OCI-LY1 (cell line): ENCODE results near the gene CDC45.

Source experiments
- EZH2 ChIP-seq: fragments of 200-600 bp; sonication (generic), shearing (Covaris generic); IDR thresholded peaks from 2 replicates; pipeline ENCODE4 v1.8.0; 2017; ENCODE audit warnings: borderline replicate concordance, mixed run types, mild to moderate bottlenecking, antibody characterized with exemption, low read length, moderate library complexity, mixed read lengths
- TF ChIP-seq, protein P1 (sequence below): fragments of 200-600 bp; sonication (generic), shearing (Covaris generic); IDR thresholded peaks from 2 replicates; pipeline ENCODE4 v1.5.1; 2017; ENCODE audit warnings: mild to moderate bottlenecking, antibody characterized with exemption, low read length, moderate library complexity, mixed read lengths

DNA sequence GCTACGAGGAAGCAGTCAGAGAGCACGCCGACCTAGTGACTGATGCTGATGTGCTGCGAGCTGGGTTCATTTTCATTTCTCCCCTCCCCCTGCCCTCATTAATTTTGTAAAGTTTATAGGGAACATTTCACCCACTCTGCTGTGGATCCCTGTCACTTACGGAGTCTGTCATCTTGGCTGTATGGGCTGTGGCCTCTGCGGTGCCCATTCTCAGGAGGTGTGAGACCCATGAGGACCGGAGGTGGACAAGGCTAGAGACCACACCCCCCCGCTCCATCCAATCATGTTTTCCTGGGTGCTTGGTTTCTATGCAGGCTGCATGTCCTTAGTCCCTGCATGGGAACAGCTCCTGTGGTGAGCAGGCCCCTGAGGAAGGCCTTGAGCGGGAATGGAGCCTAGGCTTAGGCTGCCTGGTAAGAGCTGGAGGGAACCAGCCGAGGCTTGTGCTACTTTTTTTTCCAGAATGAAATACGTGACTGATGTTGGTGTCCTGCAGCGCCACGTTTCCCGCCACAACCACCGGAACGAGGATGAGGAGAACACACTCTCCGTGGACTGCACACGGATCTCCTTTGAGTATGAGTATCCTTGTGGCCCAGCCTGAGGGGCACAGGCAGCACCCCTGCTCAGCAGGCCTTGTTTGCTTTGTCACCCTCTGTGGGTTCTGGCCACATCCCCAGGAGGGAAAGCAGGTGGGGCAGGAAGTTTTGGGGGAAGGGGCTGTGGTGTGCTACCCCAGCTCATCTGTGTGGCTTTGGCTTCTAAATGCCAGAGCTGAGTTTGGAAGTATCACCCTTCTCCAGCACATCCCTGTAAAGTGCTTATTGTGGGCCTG lies 25.4 kb downstream of the CDC45 start:
- TF ChIP-seq, protein P1, sequence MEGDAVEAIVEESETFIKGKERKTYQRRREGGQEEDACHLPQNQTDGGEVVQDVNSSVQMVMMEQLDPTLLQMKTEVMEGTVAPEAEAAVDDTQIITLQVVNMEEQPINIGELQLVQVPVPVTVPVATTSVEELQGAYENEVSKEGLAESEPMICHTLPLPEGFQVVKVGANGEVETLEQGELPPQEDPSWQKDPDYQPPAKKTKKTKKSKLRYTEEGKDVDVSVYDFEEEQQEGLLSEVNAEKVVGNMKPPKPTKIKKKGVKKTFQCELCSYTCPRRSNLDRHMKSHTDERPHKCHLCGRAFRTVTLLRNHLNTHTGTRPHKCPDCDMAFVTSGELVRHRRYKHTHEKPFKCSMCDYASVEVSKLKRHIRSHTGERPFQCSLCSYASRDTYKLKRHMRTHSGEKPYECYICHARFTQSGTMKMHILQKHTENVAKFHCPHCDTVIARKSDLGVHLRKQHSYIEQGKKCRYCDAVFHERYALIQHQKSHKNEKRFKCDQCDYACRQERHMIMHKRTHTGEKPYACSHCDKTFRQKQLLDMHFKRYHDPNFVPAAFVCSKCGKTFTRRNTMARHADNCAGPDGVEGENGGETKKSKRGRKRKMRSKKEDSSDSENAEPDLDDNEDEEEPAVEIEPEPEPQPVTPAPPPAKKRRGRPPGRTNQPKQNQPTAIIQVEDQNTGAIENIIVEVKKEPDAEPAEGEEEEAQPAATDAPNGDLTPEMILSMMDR = no peak
- TF ChIP-seq EZH2 = no peak
